ENCODE results near the gene TCHP. TPM values are rescaled to one million over a fixed set of nuclear protein-coding genes. Genes with fewer than 3 reads are reported as not detected.
A peak's percentile ranks its signal among the peaks of the same experiment; 100 is the strongest.

TCHP gene
- total and polyA plus RNA-seq, 2 donors (not counting 1 experiment from before 2014, with no cell fraction given), result 13.4 to 29.4 TPM

GRCh38 chr12:109966546-109966945, 66.5 kb downstream of the TCHP start:
- intact Hi-C loops (cut with micrococcal nuclease), result no loop called here
- peaks cover 61% of the 10 kb centered on the region for H3K79me2 ChIP-seq (ENCODE audit: control insufficient read depth, insufficient read depth, low read length)
- no peaks in the 10 kb centered on the region for H3K27me3 ChIP-seq (replicated peaks in 1 of 4; ENCODE audit: control extremely low read depth in 1 of 4, control insufficient read depth in 3 of 4, insufficient read depth in 4 of 4, low read length in 3 of 4)
- no peak overlapping the region for H3K4me3 ChIP-seq (ENCODE audit: control extremely low read depth in 1 of 5, extremely low read depth in 1 of 5, insufficient read depth in 1 of 5, low read depth in 2 of 5, low read length in 4 of 5)
- ChIA-PET POLR2A (no interaction called here), CTCF (no interaction called here)
- peaks cover 0 to 89% of the 10 kb centered on the region in 2 experiments for H3K36me3 ChIP-seq (replicated peaks in 1 of 2; ENCODE audit: control extremely low read depth in 1 of 2, control insufficient read depth in 1 of 2, extremely low read depth in 1 of 2, insufficient read depth in 2 of 2, low read length in 1 of 2)
- ATAC-seq (ENCODE audit: low read depth), result no peak
- 100% methylated on average over 1 of the region's 4 CpGs for WGBS (ENCODE audit: insufficient coverage)
- TF ChIP-seq EZH2 (IDR thresholded peaks at IDR 0.05; ENCODE audit: borderline replicate concordance, insufficient read depth, low read depth, low read length, poor library complexity, severe bottlenecking) (no peak), CTCF (IDR thresholded peaks at IDR 0.05) (no peak)
- DNase-seq, result no peak
- Mint-ChIP-seq H3K27me3 (no peaks in the 10 kb centered on the region), H3K4me1 (peaks cover 4% of the 10 kb centered on the region), H3K4me3 (no peak overlapping the region), H3K9me3 (ENCODE audit: insufficient read depth) (no peaks in the 10 kb centered on the region), H3K27ac (peak overlapping the region; percentile 56)
- no peak overlapping the region for H2AFZ ChIP-seq (ENCODE audit: insufficient read depth, low read depth, low read length, poor library complexity, severe bottlenecking)
- H3K9me3 ChIP-seq (ENCODE audit: control extremely low read depth in 1 of 3, control insufficient read depth in 2 of 3, insufficient read depth in 1 of 3, low read length in 2 of 3), result no peaks in the 10 kb centered on the region
- H3K4me2 ChIP-seq (replicated peaks; ENCODE audit: low read depth, low read length, poor library complexity, severe bottlenecking), result no peak overlapping the region
- H4K20me1 ChIP-seq (ENCODE audit: control insufficient read depth, insufficient read depth, low read length, poor library complexity, severe bottlenecking), result peaks cover 14% of the 10 kb centered on the region
- H3K27ac ChIP-seq (ENCODE audit: low read length in 2 of 2), result peak overlapping the region in 1 of 2 donors; percentile 18
- no peak overlapping the region for H3K9ac ChIP-seq (ENCODE audit: low read length)
- H3K4me1 ChIP-seq (ENCODE audit: control insufficient read depth in 2 of 2, insufficient read depth in 2 of 2, low read length in 2 of 2), result no peaks in the 10 kb centered on the region

GRCh38 chr12:109967383-109968031, 67.4 kb downstream of the TCHP start:
- 80% methylated on average over 5 of the region's 8 CpGs for WGBS (ENCODE audit: insufficient coverage)
- H3K9ac ChIP-seq (ENCODE audit: low read length), result no peak overlapping the region
- H3K9me3 ChIP-seq (ENCODE audit: control extremely low read depth in 1 of 3, control insufficient read depth in 2 of 3, insufficient read depth in 1 of 3, low read length in 2 of 3), result no peaks in the 10 kb centered on the region
- peaks cover 0 to 87% of the 10 kb centered on the region in 2 experiments for H3K36me3 ChIP-seq (replicated peaks in 1 of 2; ENCODE audit: control extremely low read depth in 1 of 2, control insufficient read depth in 1 of 2, extremely low read depth in 1 of 2, insufficient read depth in 2 of 2, low read length in 1 of 2)
- H3K27ac Mint-ChIP-seq, result peak overlapping the region; percentile 56
- no peaks in the 10 kb centered on the region for H3K9me3 Mint-ChIP-seq (ENCODE audit: insufficient read depth)
- TF ChIP-seq CTCF (IDR thresholded peaks at IDR 0.05) (no peak), EZH2 (IDR thresholded peaks at IDR 0.05; ENCODE audit: borderline replicate concordance, insufficient read depth, low read depth, low read length, poor library complexity, severe bottlenecking) (no peak)
- H3K27me3 ChIP-seq (replicated peaks in 1 of 4; ENCODE audit: control extremely low read depth in 1 of 4, control insufficient read depth in 3 of 4, insufficient read depth in 4 of 4, low read length in 3 of 4), result no peaks in the 10 kb centered on the region
- intact Hi-C loops (cut with micrococcal nuclease), result no loop called here
- peaks cover 54% of the 10 kb centered on the region for H3K79me2 ChIP-seq (ENCODE audit: control insufficient read depth, insufficient read depth, low read length)
- no peaks in the 10 kb centered on the region for H3K27me3 Mint-ChIP-seq
- ChIA-PET POLR2A (no interaction called here), CTCF (interaction anchor here (0.6 kb wide), 1 partner anchor 75 kb away, joined by 3 read pairs; no protein-coding TSS in a partner anchor)
- ATAC-seq (ENCODE audit: low read depth) (no peak), DNase-seq (no peak)
- no peak overlapping the region for H3K4me3 ChIP-seq (ENCODE audit: control extremely low read depth in 1 of 5, extremely low read depth in 1 of 5, insufficient read depth in 1 of 5, low read depth in 2 of 5, low read length in 4 of 5)
- no peaks in the 10 kb centered on the region for H3K4me1 ChIP-seq (ENCODE audit: control insufficient read depth in 2 of 2, insufficient read depth in 2 of 2, low read length in 2 of 2)
- H4K20me1 ChIP-seq (ENCODE audit: control insufficient read depth, insufficient read depth, low read length, poor library complexity, severe bottlenecking), result peaks cover 7% of the 10 kb centered on the region
- no peak overlapping the region for H2AFZ ChIP-seq (ENCODE audit: insufficient read depth, low read depth, low read length, poor library complexity, severe bottlenecking)
- H3K27ac ChIP-seq (ENCODE audit: low read length in 2 of 2), result peak overlapping the region in 1 of 2 donors; percentile 57
- peaks cover 4% of the 10 kb centered on the region for H3K4me1 Mint-ChIP-seq
- no peak overlapping the region for H3K4me3 Mint-ChIP-seq
- H3K4me2 ChIP-seq (replicated peaks; ENCODE audit: low read depth, low read length, poor library complexity, severe bottlenecking), result no peak overlapping the region
